ENCODE measurements around the gene TBC1D4. TPM values are rescaled to one million over a fixed set of nuclear protein-coding genes. Genes with fewer than 3 reads are reported as not detected.

Gene TBC1D4
- polyA plus RNA-seq, 1 of the 3 experiments (the other 2 are of a cell fraction), result 8.8 TPM

DNA sequence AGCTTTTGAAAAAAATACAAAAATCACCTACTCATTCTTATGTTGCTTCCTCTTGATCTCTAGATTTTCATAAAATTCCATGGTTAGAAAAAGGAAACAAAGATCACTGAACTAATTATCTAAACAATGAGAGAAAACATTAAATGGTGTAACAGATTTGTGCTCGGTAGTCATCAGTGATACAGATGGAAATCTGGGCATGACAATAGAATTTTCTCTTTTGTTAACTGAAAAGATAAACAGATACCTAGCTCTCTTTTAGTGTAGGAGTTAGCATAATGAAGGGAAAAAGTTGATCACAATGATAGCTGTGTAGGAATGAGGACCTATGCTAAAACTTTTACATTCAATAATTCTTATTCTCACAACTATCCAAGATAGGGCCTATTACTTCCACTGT, 103.7 kb downstream of the TBC1D4 start:
- no peak overlapping the region for H3K27ac ChIP-seq (ENCODE audit: low read depth in 2 of 2, low read length in 1 of 2)
- ChIA-PET CTCF (interaction anchor here (1.1 to 1.2 kb wide), 2 partner anchors 8 to 172 kb away, joined by 4 read pairs; partner anchors contain the start of gene UCHL3), POLR2A (no interaction called here)
- H3K9me3 ChIP-seq, result no peaks in the 10 kb centered on the region
- H3K27me3 ChIP-seq (ENCODE audit: insufficient read depth), result no peaks in the 10 kb centered on the region
- H2AFZ ChIP-seq (ENCODE audit: low read depth), result no peak overlapping the region
- H3K4me2 ChIP-seq, result no peak overlapping the region
- H3K4me1 ChIP-seq (ENCODE audit: control insufficient read depth in 1 of 2, insufficient read depth in 2 of 2, low read depth in 1 of 2, low read length in 1 of 2), result no peaks in the 10 kb centered on the region; a peak in 1 of 4 replicates
- peaks cover 7% of the 10 kb centered on the region for H3F3A ChIP-seq (replicated peaks; ENCODE audit: insufficient read depth)
- H3K4me3 ChIP-seq (ENCODE audit: low read depth in 2 of 2, low read length in 1 of 2), result no peak overlapping the region
- H3K9me2 ChIP-seq, result no peaks in the 10 kb centered on the region
- H3K9ac ChIP-seq, result no peak overlapping the region
- no peak for DNase-seq
- TF ChIP-seq FOSL2 (IDR thresholded peaks at IDR 0.05; ENCODE audit: borderline replicate concordance, low read depth) (no peak), MXI1 (IDR thresholded peaks at IDR 0.05; ENCODE audit: low read depth, low read length) (no peak), GATA2 (CRISPR knock-in tag; IDR thresholded peaks at IDR 0.05) (no peak), FOXJ3 (CRISPR knock-in tag; IDR thresholded peaks at IDR 0.05) (no peak), FOXM1 (IDR thresholded peaks at IDR 0.05; ENCODE audit: low read depth) (no peak), MEF2A (IDR thresholded peaks at IDR 0.05; ENCODE audit: borderline replicate concordance, low read depth) (no peak), SIN3A (IDR thresholded peaks at IDR 0.05; ENCODE audit: borderline replicate concordance, low read depth, low read length) (no peak), RCOR1 (IDR thresholded peaks at IDR 0.05; ENCODE audit: low read length) (no peak), ELF1 (IDR thresholded peaks at IDR 0.05) (no peak), YY1 (IDR thresholded peaks at IDR 0.05; ENCODE audit: low read depth) (no peak)
- TF ChIP-seq, protein P1, sequence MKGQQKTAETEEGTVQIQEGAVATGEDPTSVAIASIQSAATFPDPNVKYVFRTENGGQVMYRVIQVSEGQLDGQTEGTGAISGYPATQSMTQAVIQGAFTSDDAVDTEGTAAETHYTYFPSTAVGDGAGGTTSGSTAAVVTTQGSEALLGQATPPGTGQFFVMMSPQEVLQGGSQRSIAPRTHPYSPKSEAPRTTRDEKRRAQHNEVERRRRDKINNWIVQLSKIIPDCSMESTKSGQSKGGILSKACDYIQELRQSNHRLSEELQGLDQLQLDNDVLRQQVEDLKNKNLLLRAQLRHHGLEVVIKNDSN (IDR thresholded peaks at IDR 0.05; ENCODE audit: borderline replicate concordance, low read depth), result no peak
- TF ChIP-seq, protein P2, sequence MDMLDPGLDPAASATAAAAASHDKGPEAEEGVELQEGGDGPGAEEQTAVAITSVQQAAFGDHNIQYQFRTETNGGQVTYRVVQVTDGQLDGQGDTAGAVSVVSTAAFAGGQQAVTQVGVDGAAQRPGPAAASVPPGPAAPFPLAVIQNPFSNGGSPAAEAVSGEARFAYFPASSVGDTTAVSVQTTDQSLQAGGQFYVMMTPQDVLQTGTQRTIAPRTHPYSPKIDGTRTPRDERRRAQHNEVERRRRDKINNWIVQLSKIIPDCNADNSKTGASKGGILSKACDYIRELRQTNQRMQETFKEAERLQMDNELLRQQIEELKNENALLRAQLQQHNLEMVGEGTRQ (IDR thresholded peaks at IDR 0.05; ENCODE audit: borderline replicate concordance, low read depth, low read length), result no peak
- TF ChIP-seq, protein P3, sequence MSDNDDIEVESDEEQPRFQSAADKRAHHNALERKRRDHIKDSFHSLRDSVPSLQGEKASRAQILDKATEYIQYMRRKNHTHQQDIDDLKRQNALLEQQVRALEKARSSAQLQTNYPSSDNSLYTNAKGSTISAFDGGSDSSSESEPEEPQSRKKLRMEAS (IDR thresholded peaks at IDR 0.05; ENCODE audit: low read depth), result no peak
- H3K79me2 ChIP-seq (ENCODE audit: insufficient read depth), result no peaks in the 10 kb centered on the region
- no peaks in the 10 kb centered on the region for H4K20me1 ChIP-seq (ENCODE audit: insufficient read depth)
- 86% methylated on average over 1 of the region's 1 CpG for WGBS (ENCODE audit: low lambda C conversion rate)
- H3K36me3 ChIP-seq (replicated peaks in 1 of 2; ENCODE audit: control insufficient read depth in 1 of 2, insufficient read depth in 2 of 2, low read length in 1 of 2), result no peaks in the 10 kb centered on the region

DNA sequence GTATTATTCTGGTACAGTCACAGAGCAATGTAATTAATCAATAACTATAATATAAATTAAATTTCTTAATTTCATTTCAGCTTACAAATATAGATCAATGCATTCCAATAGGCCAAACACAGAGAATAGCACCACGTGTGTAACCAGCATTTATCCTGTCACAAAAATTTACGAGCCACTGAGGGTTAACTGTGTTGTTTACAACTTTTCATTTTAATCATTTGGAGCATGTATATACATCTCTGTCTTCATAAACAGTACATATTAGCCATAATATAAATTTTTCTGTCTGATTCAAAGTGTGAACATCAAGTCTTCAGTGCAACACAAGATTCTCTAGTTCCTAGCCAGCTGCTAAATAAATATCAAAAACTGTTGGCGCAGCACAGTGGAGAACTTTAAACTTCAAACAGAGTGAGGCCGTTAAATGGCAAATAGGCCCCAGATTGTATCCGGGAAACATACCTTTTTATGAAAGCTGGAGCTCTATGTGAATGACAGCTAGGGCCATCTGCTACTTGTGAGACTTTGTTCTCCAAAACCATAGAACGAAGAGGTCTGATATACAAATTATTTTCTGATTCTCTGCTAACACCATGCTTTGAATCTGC, 105.1 kb downstream of the TBC1D4 start:
- peaks cover 3% of the 10 kb centered on the region for H3F3A ChIP-seq (replicated peaks; ENCODE audit: insufficient read depth)
- H3K4me1 ChIP-seq (ENCODE audit: control insufficient read depth in 1 of 2, insufficient read depth in 2 of 2, low read depth in 1 of 2, low read length in 1 of 2), result peaks cover 0 to 4% of the 10 kb centered on the region in 2 experiments; a peak in 2 of 4 replicates
- no peaks in the 10 kb centered on the region for H3K79me2 ChIP-seq (ENCODE audit: insufficient read depth)
- no peak overlapping the region for H3K4me3 ChIP-seq (ENCODE audit: low read depth in 2 of 2, low read length in 1 of 2)
- WGBS (ENCODE audit: low lambda C conversion rate), result 96% methylated on average over 6 of the region's 6 CpGs
- H2AFZ ChIP-seq (ENCODE audit: low read depth), result no peak overlapping the region
- no peaks in the 10 kb centered on the region for H3K9me2 ChIP-seq
- no peaks in the 10 kb centered on the region for H3K9me3 ChIP-seq
- H4K20me1 ChIP-seq (ENCODE audit: insufficient read depth), result no peaks in the 10 kb centered on the region
- no peaks in the 10 kb centered on the region for H3K36me3 ChIP-seq (replicated peaks in 1 of 2; ENCODE audit: control insufficient read depth in 1 of 2, insufficient read depth in 2 of 2, low read length in 1 of 2)
- H3K27ac ChIP-seq (ENCODE audit: low read depth in 2 of 2, low read length in 1 of 2), result no peak overlapping the region
- no peak overlapping the region for H3K4me2 ChIP-seq
- H3K27me3 ChIP-seq (ENCODE audit: insufficient read depth), result no peaks in the 10 kb centered on the region
- no peak for DNase-seq
- POLR2A ChIA-PET, result no interaction called here
- CTCF ChIA-PET, result no interaction called here
- no peak overlapping the region for H3K9ac ChIP-seq
- no peak for TF ChIP-seq EZH2phosphoT487 (IDR thresholded peaks at IDR 0.05; ENCODE audit: borderline replicate concordance, low read depth)
- no peak for TF ChIP-seq NRF1 (IDR thresholded peaks at IDR 0.05; ENCODE audit: low read depth, low read length)
- TF ChIP-seq, protein P4, sequence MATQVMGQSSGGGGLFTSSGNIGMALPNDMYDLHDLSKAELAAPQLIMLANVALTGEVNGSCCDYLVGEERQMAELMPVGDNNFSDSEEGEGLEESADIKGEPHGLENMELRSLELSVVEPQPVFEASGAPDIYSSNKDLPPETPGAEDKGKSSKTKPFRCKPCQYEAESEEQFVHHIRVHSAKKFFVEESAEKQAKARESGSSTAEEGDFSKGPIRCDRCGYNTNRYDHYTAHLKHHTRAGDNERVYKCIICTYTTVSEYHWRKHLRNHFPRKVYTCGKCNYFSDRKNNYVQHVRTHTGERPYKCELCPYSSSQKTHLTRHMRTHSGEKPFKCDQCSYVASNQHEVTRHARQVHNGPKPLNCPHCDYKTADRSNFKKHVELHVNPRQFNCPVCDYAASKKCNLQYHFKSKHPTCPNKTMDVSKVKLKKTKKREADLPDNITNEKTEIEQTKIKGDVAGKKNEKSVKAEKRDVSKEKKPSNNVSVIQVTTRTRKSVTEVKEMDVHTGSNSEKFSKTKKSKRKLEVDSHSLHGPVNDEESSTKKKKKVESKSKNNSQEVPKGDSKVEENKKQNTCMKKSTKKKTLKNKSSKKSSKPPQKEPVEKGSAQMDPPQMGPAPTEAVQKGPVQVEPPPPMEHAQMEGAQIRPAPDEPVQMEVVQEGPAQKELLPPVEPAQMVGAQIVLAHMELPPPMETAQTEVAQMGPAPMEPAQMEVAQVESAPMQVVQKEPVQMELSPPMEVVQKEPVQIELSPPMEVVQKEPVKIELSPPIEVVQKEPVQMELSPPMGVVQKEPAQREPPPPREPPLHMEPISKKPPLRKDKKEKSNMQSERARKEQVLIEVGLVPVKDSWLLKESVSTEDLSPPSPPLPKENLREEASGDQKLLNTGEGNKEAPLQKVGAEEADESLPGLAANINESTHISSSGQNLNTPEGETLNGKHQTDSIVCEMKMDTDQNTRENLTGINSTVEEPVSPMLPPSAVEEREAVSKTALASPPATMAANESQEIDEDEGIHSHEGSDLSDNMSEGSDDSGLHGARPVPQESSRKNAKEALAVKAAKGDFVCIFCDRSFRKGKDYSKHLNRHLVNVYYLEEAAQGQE (IDR thresholded peaks at IDR 0.05; ENCODE audit: low read depth, low read length), result no peak
- TF ChIP-seq JUND (IDR thresholded peaks at IDR 0.05), result no peak
- TF ChIP-seq RFX5 (IDR thresholded peaks at IDR 0.05; ENCODE audit: low read length), result no peak
- no peak for TF ChIP-seq RXRA (IDR thresholded peaks at IDR 0.05; ENCODE audit: borderline replicate concordance, low read depth)
- no peak for TF ChIP-seq MXI1 (IDR thresholded peaks at IDR 0.05; ENCODE audit: low read depth, low read length)
- TF ChIP-seq TCF12 (IDR thresholded peaks at IDR 0.05), result no peak
- no peak for TF ChIP-seq TEAD4 (IDR thresholded peaks at IDR 0.05; ENCODE audit: borderline replicate concordance, insufficient read depth)
- TF ChIP-seq FOXM1 (IDR thresholded peaks at IDR 0.05; ENCODE audit: low read depth), result no peak
- TF ChIP-seq EP300 (IDR thresholded peaks at IDR 0.05; ENCODE audit: borderline replicate concordance in 1 of 2, low read depth in 1 of 2, low read length in 1 of 2), result no peak
- TF ChIP-seq SMC3 (IDR thresholded peaks at IDR 0.05; ENCODE audit: low read depth, low read length), result no peak
- TF ChIP-seq YY1 (IDR thresholded peaks at IDR 0.05; ENCODE audit: low read depth), result no peak
- no peak for TF ChIP-seq FOXJ3 (CRISPR knock-in tag; IDR thresholded peaks at IDR 0.05)
- no peak for TF ChIP-seq MEF2A (IDR thresholded peaks at IDR 0.05; ENCODE audit: borderline replicate concordance, low read depth)
- TF ChIP-seq CHD2 (IDR thresholded peaks at IDR 0.05; ENCODE audit: low read length, partially characterized antibody), result no peak

All from SK-N-SH (cell line).